Neural crest cell (in vitro differentiated cells): ENCODE measurements around the gene NUTF2. TPM values are rescaled to one million over a fixed set of nuclear protein-coding genes. Genes with fewer than 3 reads are reported as not detected.

Experiments
- DNase-seq: peaks from one replicate; pipeline ENCODE4 v3.0.0; 2021; ENCODE audit warnings: low read depth, mixed read lengths, low spot score
- H3K27ac Mint-ChIP-seq: one replicate; pipeline ENCODE4 v1.8.0; 2021; ENCODE audit warnings: mild to moderate bottlenecking, mixed read lengths; ENCODE audit not compliant: unreplicated experiment
- H3K27me3 Mint-ChIP-seq: 2 replicates; pipeline ENCODE4 v1.8.0; 2021; ENCODE audit warnings: low read depth, mild to moderate bottlenecking, mixed read lengths
- H3K36me3 Mint-ChIP-seq: 2 replicates; pipeline ENCODE4 v1.8.0; 2021; ENCODE audit warnings: low read depth, mild to moderate bottlenecking, mixed read lengths
- H3K4me1 Mint-ChIP-seq: 2 replicates; pipeline ENCODE4 v1.8.0; 2021; ENCODE audit warnings: mixed read lengths
- H3K4me3 Mint-ChIP-seq: one replicate; pipeline ENCODE4 v1.8.0; 2021; ENCODE audit warnings: mild to moderate bottlenecking, mixed read lengths
- H3K9me3 Mint-ChIP-seq: 2 replicates; pipeline ENCODE4 v1.8.0; 2021; ENCODE audit warnings: mixed read lengths
- total RNA-seq: library from RNA; stranded (reverse); gene quantifications from 2 replicates; pipeline ENCODE4 v1.2.1, GENCODE V29; 2021
- TF ChIP-seq, protein P1 (sequence below): fragments of 200-600 bp; sonication (generic); conservative IDR thresholded peaks from 2 replicates; pipeline ENCODE4 v1.5.0; 2021; ENCODE audit warnings: antibody characterized with exemption, mild to moderate bottlenecking

NUTF2 gene
- total RNA-seq, 1 donor from 2014 or later: 185 TPM

- no peaks in the 10 kb centered on the region for H3K9me3 Mint-ChIP-seq
- no peaks in the 10 kb centered on the region for H3K36me3 Mint-ChIP-seq
- no peaks in the 10 kb centered on the region for H3K27me3 Mint-ChIP-seq
- no peak overlapping the region for H3K4me3 Mint-ChIP-seq
- H3K27ac Mint-ChIP-seq: peak overlapping the region; percentile 43
- peaks cover 3% of the 10 kb centered on the region for H3K4me1 Mint-ChIP-seq
- no peak for DNase-seq
- TF ChIP-seq, protein P1, sequence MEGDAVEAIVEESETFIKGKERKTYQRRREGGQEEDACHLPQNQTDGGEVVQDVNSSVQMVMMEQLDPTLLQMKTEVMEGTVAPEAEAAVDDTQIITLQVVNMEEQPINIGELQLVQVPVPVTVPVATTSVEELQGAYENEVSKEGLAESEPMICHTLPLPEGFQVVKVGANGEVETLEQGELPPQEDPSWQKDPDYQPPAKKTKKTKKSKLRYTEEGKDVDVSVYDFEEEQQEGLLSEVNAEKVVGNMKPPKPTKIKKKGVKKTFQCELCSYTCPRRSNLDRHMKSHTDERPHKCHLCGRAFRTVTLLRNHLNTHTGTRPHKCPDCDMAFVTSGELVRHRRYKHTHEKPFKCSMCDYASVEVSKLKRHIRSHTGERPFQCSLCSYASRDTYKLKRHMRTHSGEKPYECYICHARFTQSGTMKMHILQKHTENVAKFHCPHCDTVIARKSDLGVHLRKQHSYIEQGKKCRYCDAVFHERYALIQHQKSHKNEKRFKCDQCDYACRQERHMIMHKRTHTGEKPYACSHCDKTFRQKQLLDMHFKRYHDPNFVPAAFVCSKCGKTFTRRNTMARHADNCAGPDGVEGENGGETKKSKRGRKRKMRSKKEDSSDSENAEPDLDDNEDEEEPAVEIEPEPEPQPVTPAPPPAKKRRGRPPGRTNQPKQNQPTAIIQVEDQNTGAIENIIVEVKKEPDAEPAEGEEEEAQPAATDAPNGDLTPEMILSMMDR: no peak
These were observed 32.2 kb upstream of the NUTF2 start for GRCh38 chr16:67814567-67814966.

DNA sequence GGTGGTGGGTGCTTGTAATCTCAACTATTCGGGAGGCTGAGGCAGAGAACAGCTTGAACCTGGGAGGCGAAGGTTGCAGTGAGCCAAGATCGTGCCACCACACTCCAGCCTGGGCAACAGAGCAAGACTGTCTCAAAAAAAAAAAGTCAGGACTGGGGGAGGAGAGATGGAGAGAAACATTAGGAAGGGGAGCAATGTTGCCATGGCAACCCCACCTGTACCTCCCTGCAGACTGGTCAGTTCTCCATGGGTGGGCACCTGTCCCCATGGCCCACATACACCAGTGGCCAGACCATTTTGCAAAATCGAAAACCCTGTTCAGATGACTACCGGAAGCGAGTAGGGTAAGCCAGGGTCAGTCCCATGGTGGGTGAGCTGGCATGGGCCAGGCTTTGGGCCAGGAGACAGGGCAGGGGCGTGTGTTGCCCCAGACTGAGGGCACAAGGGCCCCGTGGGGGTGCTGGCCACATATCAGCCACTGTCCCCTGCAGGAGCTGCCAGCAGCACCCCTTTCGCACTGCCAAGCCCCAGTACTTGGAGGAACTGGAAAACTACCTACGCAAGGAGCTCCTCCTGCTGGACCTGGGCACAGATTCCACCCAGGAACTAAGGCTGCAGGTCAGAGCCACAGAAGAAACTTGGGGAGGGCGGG, 26.0 kb upstream of the NUTF2 start:
- Mint-ChIP-seq H3K9me3 (no peaks in the 10 kb centered on the region), H3K27me3 (no peaks in the 10 kb centered on the region), H3K4me1 (peaks cover 3% of the 10 kb centered on the region), H3K36me3 (no peaks in the 10 kb centered on the region), H3K4me3 (no peak overlapping the region), H3K27ac (no peak overlapping the region)
- no peak for DNase-seq
- TF ChIP-seq, protein P1: no peak

- Mint-ChIP-seq H3K27me3 (no peaks in the 10 kb centered on the region), H3K9me3 (no peaks in the 10 kb centered on the region), H3K4me3 (no peak overlapping the region), H3K4me1 (no peaks in the 10 kb centered on the region), H3K27ac (no peak overlapping the region), H3K36me3 (peaks cover 4% of the 10 kb centered on the region)
- no peak for DNase-seq
- TF ChIP-seq, protein P1: no peak
These were observed 24.2 kb upstream of the NUTF2 start for GRCh38 chr16:67822511-67822910.

DNA sequence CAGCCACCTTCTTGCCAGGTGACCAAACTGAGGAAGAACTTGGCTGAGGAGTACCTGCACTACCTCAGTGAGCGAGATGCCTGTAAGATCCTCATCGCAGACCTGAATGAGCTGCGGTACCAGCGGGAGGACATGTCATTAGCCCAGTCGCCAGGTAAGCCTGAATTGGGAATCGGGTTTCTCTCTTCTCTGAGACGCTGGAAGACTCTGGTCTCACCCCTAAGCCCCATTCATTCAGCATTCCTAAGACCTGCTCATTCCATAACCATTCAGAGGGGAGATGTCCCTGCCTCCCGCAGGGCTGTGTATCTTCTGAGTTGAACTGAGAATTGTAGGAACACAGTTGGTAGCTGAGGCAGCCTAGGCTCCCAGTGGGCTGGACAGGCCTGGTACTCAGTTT, 21.6 kb upstream of the NUTF2 start:
- Mint-ChIP-seq H3K4me1 (no peaks in the 10 kb centered on the region), H3K27ac (no peak overlapping the region), H3K27me3 (no peaks in the 10 kb centered on the region), H3K4me3 (no peak overlapping the region), H3K9me3 (no peaks in the 10 kb centered on the region), H3K36me3 (peaks cover 4% of the 10 kb centered on the region)
- DNase-seq: no peak
- TF ChIP-seq, protein P1: no peak

- Mint-ChIP-seq H3K27me3 (no peaks in the 10 kb centered on the region), H3K9me3 (no peaks in the 10 kb centered on the region), H3K4me3 (no peak overlapping the region), H3K36me3 (peaks cover 4% of the 10 kb centered on the region), H3K27ac (no peak overlapping the region), H3K4me1 (no peaks in the 10 kb centered on the region)
- TF ChIP-seq, protein P1: no peak
- DNase-seq: no peak
These were observed 20.8 kb upstream of the NUTF2 start for GRCh38 chr16:67825906-67826305.
